Mammary epithelial cell (primary cell): Measurements from ENCODE around the gene TPM3.

ENCODE experiments used
- EZH2 ChIP-seq: IDR thresholded peaks from 2 replicates; pipeline ENCODE4 v1.6.1; 2012; ENCODE audit warnings: low read length, inconsistent platforms, borderline replicate concordance
- TF ChIP-seq, protein P1 (sequence below), 2 donors: IDR thresholded peaks in 1 of 2; conservative IDR thresholded peaks in 1 of 2; 2 replicates each; pipeline ENCODE4 v1.5.1; 2011 to 2012; ENCODE audit warnings: inconsistent platforms in 2 of 2, low read length in 2 of 2, mild to moderate bottlenecking in 2 of 2, control low read depth in 1 of 2, low read depth in 1 of 2; ENCODE audit not compliant: insufficient read depth in 1 of 2; ENCODE audit errors: extremely low read depth in 1 of 2

DNA sequence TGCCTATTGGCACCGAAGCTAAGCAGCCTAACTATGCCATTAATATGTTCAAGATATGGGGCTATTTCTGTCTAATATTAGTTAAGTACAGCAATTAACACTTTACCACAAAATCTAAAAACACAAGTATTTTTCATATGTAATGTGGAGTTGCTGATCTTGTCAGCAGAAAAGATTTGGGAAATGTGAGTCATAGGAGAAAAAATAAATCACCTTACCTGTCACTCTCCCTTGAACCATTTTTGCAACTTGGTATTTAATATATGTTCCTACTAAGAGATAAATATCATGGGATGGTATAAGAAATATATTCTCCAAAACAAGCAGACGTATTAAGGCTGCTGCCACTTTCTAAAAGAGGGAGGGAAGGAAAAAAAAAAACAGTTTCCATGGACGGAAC, 54.0 kb downstream of the TPM3 start:
- TF ChIP-seq, protein P1, sequence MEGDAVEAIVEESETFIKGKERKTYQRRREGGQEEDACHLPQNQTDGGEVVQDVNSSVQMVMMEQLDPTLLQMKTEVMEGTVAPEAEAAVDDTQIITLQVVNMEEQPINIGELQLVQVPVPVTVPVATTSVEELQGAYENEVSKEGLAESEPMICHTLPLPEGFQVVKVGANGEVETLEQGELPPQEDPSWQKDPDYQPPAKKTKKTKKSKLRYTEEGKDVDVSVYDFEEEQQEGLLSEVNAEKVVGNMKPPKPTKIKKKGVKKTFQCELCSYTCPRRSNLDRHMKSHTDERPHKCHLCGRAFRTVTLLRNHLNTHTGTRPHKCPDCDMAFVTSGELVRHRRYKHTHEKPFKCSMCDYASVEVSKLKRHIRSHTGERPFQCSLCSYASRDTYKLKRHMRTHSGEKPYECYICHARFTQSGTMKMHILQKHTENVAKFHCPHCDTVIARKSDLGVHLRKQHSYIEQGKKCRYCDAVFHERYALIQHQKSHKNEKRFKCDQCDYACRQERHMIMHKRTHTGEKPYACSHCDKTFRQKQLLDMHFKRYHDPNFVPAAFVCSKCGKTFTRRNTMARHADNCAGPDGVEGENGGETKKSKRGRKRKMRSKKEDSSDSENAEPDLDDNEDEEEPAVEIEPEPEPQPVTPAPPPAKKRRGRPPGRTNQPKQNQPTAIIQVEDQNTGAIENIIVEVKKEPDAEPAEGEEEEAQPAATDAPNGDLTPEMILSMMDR (conservative IDR thresholded peaks at IDR 0.05 in 1 of 2, IDR thresholded peaks at IDR 0.05 in 1 of 2; ENCODE audit: extremely low read depth in 1 of 2, insufficient read depth in 1 of 2, low read depth in 1 of 2, low read length in 2 of 2), result no peak
- TF ChIP-seq EZH2, result no peak
